ENCODE measurements around the gene MEIOSIN. TPM values are rescaled to one million over a fixed set of nuclear protein-coding genes. Genes with fewer than 3 reads are reported as not detected.

Gene MEIOSIN
- total and polyA plus RNA-seq, 9 of the 15 experiments (the other 6 are each of a cell fraction or from before 2014, with no cell fraction given) = 0.06 to 2.0 (median 0.76) TPM

DNA sequence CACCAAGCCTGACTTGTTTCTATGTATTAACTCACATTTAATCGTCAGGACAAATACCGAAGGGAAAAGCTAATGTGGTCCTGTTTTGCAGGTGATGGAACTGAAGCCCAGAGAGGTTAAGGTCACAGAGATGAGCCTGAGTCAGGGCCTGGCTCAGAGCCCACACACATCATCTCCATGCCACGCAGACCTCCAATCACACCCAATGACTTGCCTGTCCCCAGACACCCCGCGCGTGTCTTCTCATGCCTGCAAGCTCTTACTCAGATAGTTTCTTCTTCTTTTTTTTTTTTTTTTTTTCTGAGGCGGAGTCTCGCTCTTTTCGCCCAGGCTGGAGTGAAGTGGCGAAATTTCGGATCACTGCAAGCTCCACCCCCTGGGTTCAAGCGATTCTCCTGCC lies 19.4 kb downstream of the MEIOSIN start:
- ChIA-PET CTCF (ENCODE audit: low intra/inter-chr PET ratio) (no interaction called here), POLR2A (interaction anchor here (1.1 to 1.4 kb wide), 4 partner anchors 11 to 46 kb away, joined by 3 to 4 read pairs (median 3); no protein-coding TSS in a partner anchor)
- no peak overlapping the region for H2AFZ ChIP-seq (ENCODE audit: low read depth, low read length)
- in situ Hi-C loops (cut with MboI) (no loop called here), intact Hi-C loops (cut with micrococcal nuclease) (no loop called here)
- no peak overlapping the region for H3K9ac ChIP-seq (ENCODE audit: insufficient read depth in 1 of 2, low read depth in 2 of 2, low read length in 2 of 2)
- no peak overlapping the region for H3K4me2 ChIP-seq (ENCODE audit: insufficient read depth, low read length)
- H3K27me3 ChIP-seq (ENCODE audit: control insufficient read depth in 2 of 2, insufficient read depth in 2 of 2, low read length in 2 of 2) = no peaks in the 10 kb centered on the region
- H4K20me1 ChIP-seq (replicated peaks; ENCODE audit: control insufficient read depth, insufficient read depth, low read length) = no peaks in the 10 kb centered on the region
- H3K79me2 ChIP-seq (ENCODE audit: control insufficient read depth, insufficient read depth, low read length) = no peaks in the 10 kb centered on the region
- H3K4me1 ChIP-seq (replicated peaks in 1 of 2; ENCODE audit: control insufficient read depth in 2 of 2, insufficient read depth in 2 of 2, low read length in 2 of 2) = no peaks in the 10 kb centered on the region; a peak in 1 of 5 replicates
- no peak for ATAC-seq
- DNase-seq (ENCODE audit: extremely low read depth in 1 of 4, low spot score in 3 of 4) = no peak
- H3K4me3 ChIP-seq = no peak overlapping the region
- H3K27ac ChIP-seq (ENCODE audit: extremely low read depth, low read depth, low read length) = no peak overlapping the region
- no peaks in the 10 kb centered on the region for H3K9me1 ChIP-seq (ENCODE audit: control insufficient read depth, insufficient read depth, low read length)
- 72% methylated on average over 12 of the region's 12 CpGs for WGBS (ENCODE audit: insufficient coverage, low coverage, missing lambda C conversion rate)
- H3K9me3 ChIP-seq (replicated peaks; ENCODE audit: control insufficient read depth, insufficient read depth, low read depth, low read length) = no peaks in the 10 kb centered on the region
- TF ChIP-seq FIP1L1 (IDR thresholded peaks at IDR 0.05; ENCODE audit: low read depth, low read length, poor library complexity, severe bottlenecking) (no peak), ZNF79 (CRISPR knock-in tag; IDR thresholded peaks at IDR 0.05; ENCODE audit: low read depth) (no peak), NFIC (IDR thresholded peaks at IDR 0.05) (peak; percentile 26; the same call in 1 of the 2 replicates)
- H3K36me3 ChIP-seq (ENCODE audit: control insufficient read depth, insufficient read depth, low read length) = no peaks in the 10 kb centered on the region
- BruUV-seq (replicated peaks) = no TSS peak
- FAIRE-seq = peak; percentile 55

DNA sequence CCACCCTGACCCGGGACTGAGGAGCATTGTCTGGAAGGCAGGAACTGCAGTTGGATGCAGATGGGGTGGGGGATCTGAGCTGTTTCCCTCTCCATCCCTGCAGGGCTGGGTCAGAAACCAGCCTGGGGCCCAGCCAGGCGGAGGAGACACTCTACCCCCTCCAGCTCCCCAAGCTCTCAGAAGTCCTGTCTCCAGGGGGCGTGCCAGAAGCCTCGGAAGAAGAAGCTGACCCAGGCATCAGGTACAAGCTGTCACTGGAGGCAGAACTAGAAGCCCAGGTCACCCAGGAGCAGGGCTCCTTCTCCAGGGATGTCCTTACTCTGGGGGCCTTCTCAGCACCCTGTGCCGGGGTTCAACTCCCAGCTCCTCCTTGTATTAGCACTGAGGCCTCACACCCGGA lies 20.3 kb downstream of the MEIOSIN start:
- CTCF ChIA-PET (ENCODE audit: low intra/inter-chr PET ratio) = no interaction called here
- DNase-seq (ENCODE audit: extremely low read depth in 1 of 4, low spot score in 3 of 4) (peak in 2 of 4 experiments; percentile 43 to 44), ATAC-seq (peak; percentile 80), FAIRE-seq (no peak)
- POLR2A ChIA-PET = interaction anchor here (0.6 to 1.1 kb wide), 2 partner anchors 23 to 38 kb away, joined by 3 read pairs; partner anchors contain the start of gene FBXO46
- Histone ChIP-seq H3K27ac (ENCODE audit: extremely low read depth, low read depth, low read length) (no peak overlapping the region), H3K27me3 (ENCODE audit: control insufficient read depth in 2 of 2, insufficient read depth in 2 of 2, low read length in 2 of 2) (no peaks in the 10 kb centered on the region), H3K4me1 (replicated peaks in 1 of 2; ENCODE audit: control insufficient read depth in 2 of 2, insufficient read depth in 2 of 2, low read length in 2 of 2) (no peaks in the 10 kb centered on the region; a peak in 1 of 5 replicates), H3K9me1 (ENCODE audit: control insufficient read depth, insufficient read depth, low read length) (no peaks in the 10 kb centered on the region), H3K4me3 (no peak overlapping the region), H2AFZ (ENCODE audit: low read depth, low read length) (no peak overlapping the region), H3K36me3 (ENCODE audit: control insufficient read depth, insufficient read depth, low read length) (no peaks in the 10 kb centered on the region), H3K79me2 (ENCODE audit: control insufficient read depth, insufficient read depth, low read length) (no peaks in the 10 kb centered on the region), H4K20me1 (replicated peaks; ENCODE audit: control insufficient read depth, insufficient read depth, low read length) (no peaks in the 10 kb centered on the region), H3K9ac (ENCODE audit: insufficient read depth in 1 of 2, low read depth in 2 of 2, low read length in 2 of 2) (no peak overlapping the region), H3K9me3 (replicated peaks; ENCODE audit: control insufficient read depth, insufficient read depth, low read depth, low read length) (no peaks in the 10 kb centered on the region), H3K4me2 (ENCODE audit: insufficient read depth, low read length) (no peak overlapping the region)
- TF ChIP-seq, protein P1, sequence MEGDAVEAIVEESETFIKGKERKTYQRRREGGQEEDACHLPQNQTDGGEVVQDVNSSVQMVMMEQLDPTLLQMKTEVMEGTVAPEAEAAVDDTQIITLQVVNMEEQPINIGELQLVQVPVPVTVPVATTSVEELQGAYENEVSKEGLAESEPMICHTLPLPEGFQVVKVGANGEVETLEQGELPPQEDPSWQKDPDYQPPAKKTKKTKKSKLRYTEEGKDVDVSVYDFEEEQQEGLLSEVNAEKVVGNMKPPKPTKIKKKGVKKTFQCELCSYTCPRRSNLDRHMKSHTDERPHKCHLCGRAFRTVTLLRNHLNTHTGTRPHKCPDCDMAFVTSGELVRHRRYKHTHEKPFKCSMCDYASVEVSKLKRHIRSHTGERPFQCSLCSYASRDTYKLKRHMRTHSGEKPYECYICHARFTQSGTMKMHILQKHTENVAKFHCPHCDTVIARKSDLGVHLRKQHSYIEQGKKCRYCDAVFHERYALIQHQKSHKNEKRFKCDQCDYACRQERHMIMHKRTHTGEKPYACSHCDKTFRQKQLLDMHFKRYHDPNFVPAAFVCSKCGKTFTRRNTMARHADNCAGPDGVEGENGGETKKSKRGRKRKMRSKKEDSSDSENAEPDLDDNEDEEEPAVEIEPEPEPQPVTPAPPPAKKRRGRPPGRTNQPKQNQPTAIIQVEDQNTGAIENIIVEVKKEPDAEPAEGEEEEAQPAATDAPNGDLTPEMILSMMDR (IDR thresholded peaks at IDR 0.05 in 2 of 3, conservative IDR thresholded peaks at IDR 0.05 in 1 of 3; ENCODE audit: insufficient read depth in 2 of 3, low read depth in 1 of 3, low read length in 3 of 3) = peak in 2 of 3 experiments; percentile 31 to 43; a peak in 5 of 6 replicates
- TF ChIP-seq, protein P2, sequence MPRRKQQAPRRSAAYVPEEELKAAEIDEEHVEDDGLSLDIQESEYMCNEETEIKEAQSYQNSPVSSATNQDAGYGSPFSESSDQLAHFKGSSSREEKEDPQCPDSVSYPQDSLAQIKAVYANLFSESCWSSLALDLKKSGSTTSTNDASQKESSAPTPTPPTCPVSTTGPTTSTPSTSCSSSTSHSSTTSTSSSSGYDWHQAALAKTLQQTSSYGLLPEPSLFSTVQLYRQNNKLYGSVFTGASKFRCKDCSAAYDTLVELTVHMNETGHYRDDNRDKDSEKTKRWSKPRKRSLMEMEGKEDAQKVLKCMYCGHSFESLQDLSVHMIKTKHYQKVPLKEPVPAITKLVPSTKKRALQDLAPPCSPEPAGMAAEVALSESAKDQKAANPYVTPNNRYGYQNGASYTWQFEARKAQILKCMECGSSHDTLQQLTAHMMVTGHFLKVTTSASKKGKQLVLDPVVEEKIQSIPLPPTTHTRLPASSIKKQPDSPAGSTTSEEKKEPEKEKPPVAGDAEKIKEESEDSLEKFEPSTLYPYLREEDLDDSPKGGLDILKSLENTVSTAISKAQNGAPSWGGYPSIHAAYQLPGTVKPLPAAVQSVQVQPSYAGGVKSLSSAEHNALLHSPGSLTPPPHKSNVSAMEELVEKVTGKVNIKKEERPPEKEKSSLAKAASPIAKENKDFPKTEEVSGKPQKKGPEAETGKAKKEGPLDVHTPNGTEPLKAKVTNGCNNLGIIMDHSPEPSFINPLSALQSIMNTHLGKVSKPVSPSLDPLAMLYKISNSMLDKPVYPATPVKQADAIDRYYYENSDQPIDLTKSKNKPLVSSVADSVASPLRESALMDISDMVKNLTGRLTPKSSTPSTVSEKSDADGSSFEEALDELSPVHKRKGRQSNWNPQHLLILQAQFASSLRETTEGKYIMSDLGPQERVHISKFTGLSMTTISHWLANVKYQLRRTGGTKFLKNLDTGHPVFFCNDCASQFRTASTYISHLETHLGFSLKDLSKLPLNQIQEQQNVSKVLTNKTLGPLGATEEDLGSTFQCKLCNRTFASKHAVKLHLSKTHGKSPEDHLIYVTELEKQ (CRISPR knock-in tag; IDR thresholded peaks at IDR 0.05) = no peak
- TF ChIP-seq SRSF7 (optimal IDR thresholded peaks at IDR 0.05; ENCODE audit: low read depth, low read length) = no peak
- TF ChIP-seq, protein P3, sequence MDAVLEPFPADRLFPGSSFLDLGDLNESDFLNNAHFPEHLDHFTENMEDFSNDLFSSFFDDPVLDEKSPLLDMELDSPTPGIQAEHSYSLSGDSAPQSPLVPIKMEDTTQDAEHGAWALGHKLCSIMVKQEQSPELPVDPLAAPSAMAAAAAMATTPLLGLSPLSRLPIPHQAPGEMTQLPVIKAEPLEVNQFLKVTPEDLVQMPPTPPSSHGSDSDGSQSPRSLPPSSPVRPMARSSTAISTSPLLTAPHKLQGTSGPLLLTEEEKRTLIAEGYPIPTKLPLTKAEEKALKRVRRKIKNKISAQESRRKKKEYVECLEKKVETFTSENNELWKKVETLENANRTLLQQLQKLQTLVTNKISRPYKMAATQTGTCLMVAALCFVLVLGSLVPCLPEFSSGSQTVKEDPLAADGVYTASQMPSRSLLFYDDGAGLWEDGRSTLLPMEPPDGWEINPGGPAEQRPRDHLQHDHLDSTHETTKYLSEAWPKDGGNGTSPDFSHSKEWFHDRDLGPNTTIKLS (IDR thresholded peaks at IDR 0.05; ENCODE audit: borderline replicate concordance, low read depth) = no peak
- intact Hi-C loops (cut with micrococcal nuclease) (no loop called here), in situ Hi-C loops (cut with MboI) (no loop called here)
- BruUV-seq (replicated peaks) = no TSS peak
- WGBS (ENCODE audit: insufficient coverage, low coverage, missing lambda C conversion rate) = 43% methylated on average over 6 of the region's 6 CpGs
